Measurements from ENCODE around the gene TMEM45B.
A peak's percentile ranks its signal among the peaks of the same experiment; 100 is the strongest.
"Not testable (repeated sequence)": the region's sequence is repeated elsewhere in the genome, so short reads cannot be mapped to it uniquely, and the experiment has no call there.

Gene TMEM45B

GRCh38 chr11:129813231-129813791 lies 2.3 kb upstream of the TMEM45B start:
- no peak for DNase-seq

- no peak for DNase-seq
These were observed 1.2 kb upstream of the TMEM45B start for GRCh38 chr11:129814244-129815014.

- DNase-seq = no peak
These were observed 1.9 kb downstream of the TMEM45B start for GRCh38 chr11:129817534-129818051.

- DNase-seq = not testable (repeated sequence)
These were observed 2.6 kb downstream of the TMEM45B start for GRCh38 chr11:129818236-129818635.

GRCh38 chr11:129819237-129819636 lies 3.6 kb downstream of the TMEM45B start:
- DNase-seq = no peak

- DNase-seq = not testable (repeated sequence)
These were observed 4.6 kb downstream of the TMEM45B start for GRCh38 chr11:129820228-129820627.

GRCh38 chr11:129823281-129823680 lies 7.6 kb downstream of the TMEM45B start:
- not testable (repeated sequence) for DNase-seq

- DNase-seq = not testable (repeated sequence)
These were observed 8.2 kb downstream of the TMEM45B start for GRCh38 chr11:129823799-129824198.

GRCh38 chr11:129825380-129825779 lies 9.7 kb downstream of the TMEM45B start:
- peak; percentile 83 for DNase-seq

GRCh38 chr11:129828301-129828836 lies 12.7 kb downstream of the TMEM45B start:
- peak; percentile 25 for DNase-seq

- not testable (repeated sequence) for DNase-seq
These were observed 13.8 kb downstream of the TMEM45B start for GRCh38 chr11:129829497-129829896.

GRCh38 chr11:129831227-129831626 lies 15.6 kb downstream of the TMEM45B start:
- DNase-seq = not testable (repeated sequence)

- not testable (repeated sequence) for DNase-seq
These were observed 17.6 kb downstream of the TMEM45B start for GRCh38 chr11:129833260-129833659.

GRCh38 chr11:129836423-129836891 lies 20.8 kb downstream of the TMEM45B start:
- not testable (repeated sequence) for DNase-seq

GRCh38 chr11:129836979-129837378 lies 21.3 kb downstream of the TMEM45B start:
- no peak for DNase-seq

GRCh38 chr11:129840236-129840635 lies 24.6 kb downstream of the TMEM45B start:
- peak; percentile 60 for DNase-seq

GRCh38 chr11:129842138-129842537 lies 26.5 kb downstream of the TMEM45B start:
- DNase-seq = no peak

- DNase-seq = peak; percentile 79
These were observed 31.1 kb downstream of the TMEM45B start for GRCh38 chr11:129846508-129847335.

GRCh38 chr11:129847361-129847760 lies 31.7 kb downstream of the TMEM45B start:
- not testable (repeated sequence) for DNase-seq

- DNase-seq = no peak
These were observed 33.9 kb downstream of the TMEM45B start for GRCh38 chr11:129849447-129850130.

GRCh38 chr11:129852125-129852740 lies 36.6 kb downstream of the TMEM45B start:
- DNase-seq = no peak
